GM19468 (cell line): ENCODE measurements around the gene PITPNM3.
"Not testable (repeated sequence)": the region's sequence is repeated elsewhere in the genome, so short reads cannot be mapped to it uniquely, and the experiment has no call there.

Source experiments
- ATAC-seq: cut with Tn5 transposase; IDR thresholded peaks from one replicate; pipeline ENCODE4 v1.9.1; 2021; ENCODE audit warnings: mild to moderate bottlenecking, moderate library complexity, moderate number of reproducible peaks; ENCODE audit not compliant: unreplicated experiment; ENCODE audit errors: extremely low read depth

The PITPNM3 gene

GRCh38 chr17:6556121-6557039 is at the start of gene PITPNM3:
TSS of gene PITPNM3 (minus strand) at chr17:6556555. CDS start at chr17:6556406, 149 bp downstream.
- ATAC-seq = no peak

GRCh38 chr17:6605142-6605541 is 48.8 kb upstream of the PITPNM3 start:
- ATAC-seq = no peak

GRCh38 chr17:6603744-6604325 is 47.5 kb upstream of the PITPNM3 start:
- no peak for ATAC-seq

- ATAC-seq = no peak
Observed at GRCh38 chr17:6602141-6602540, 45.8 kb upstream of the PITPNM3 start.

GRCh38 chr17:6599364-6599763 is 43.0 kb upstream of the PITPNM3 start:
- ATAC-seq = no peak

- ATAC-seq = no peak
Observed at GRCh38 chr17:6597727-6598126, 41.4 kb upstream of the PITPNM3 start.

- no peak for ATAC-seq
Observed at GRCh38 chr17:6596941-6597340, 40.6 kb upstream of the PITPNM3 start.

GRCh38 chr17:6596511-6596910 is 40.2 kb upstream of the PITPNM3 start:
- no peak for ATAC-seq

GRCh38 chr17:6596081-6596480 is 39.7 kb upstream of the PITPNM3 start:
- no peak for ATAC-seq

- not testable (repeated sequence) for ATAC-seq
Observed at GRCh38 chr17:6593371-6593770, 37.0 kb upstream of the PITPNM3 start.

- no peak for ATAC-seq
Observed at GRCh38 chr17:6592173-6592572, 35.8 kb upstream of the PITPNM3 start.

GRCh38 chr17:6591599-6592158 is 35.3 kb upstream of the PITPNM3 start:
- no peak for ATAC-seq

GRCh38 chr17:6589266-6589946 is 33.1 kb upstream of the PITPNM3 start:
- no peak for ATAC-seq

GRCh38 chr17:6588165-6588564 is 31.8 kb upstream of the PITPNM3 start:
- no peak for ATAC-seq

- no peak for ATAC-seq
Observed at GRCh38 chr17:6587310-6587709, 31.0 kb upstream of the PITPNM3 start.

- ATAC-seq = no peak
Observed at GRCh38 chr17:6583411-6583810, 27.1 kb upstream of the PITPNM3 start.

GRCh38 chr17:6580625-6581024 is 24.3 kb upstream of the PITPNM3 start:
- ATAC-seq = no peak

- ATAC-seq = no peak
Observed at GRCh38 chr17:6578491-6578890, 22.1 kb upstream of the PITPNM3 start.

GRCh38 chr17:6577686-6578263 is 21.4 kb upstream of the PITPNM3 start:
- ATAC-seq = no peak

GRCh38 chr17:6576038-6576785 is 19.9 kb upstream of the PITPNM3 start:
- no peak for ATAC-seq
